B cell (primary cell): Measurements from ENCODE around the gene SETBP1. TPM values are rescaled to one million over a fixed set of nuclear protein-coding genes. Genes with fewer than 3 reads are reported as not detected.

ENCODE experiments used
- ATAC-seq: fragments of 200-7000 bp; cut with Tn5 transposase; one replicate; pipeline ENCODE4 v1.10.0; 2021; ENCODE audit warnings: low read depth, mild to moderate bottlenecking, moderate number of reproducible peaks, moderate library complexity
- CTCF ChIA-PET: fragments of 350-600 bp; sonication (Branson Sonifier 250); formaldehyde crosslinking; loops from one replicate; lab custom pipeline; 2021; ENCODE audit warnings: antibody characterized with exemption, inconsistent platforms; lab: Charles Lee
- POLR2A ChIA-PET: fragments of 350-600 bp; sonication (Branson Sonifier 250); formaldehyde crosslinking; loops from one replicate; lab custom pipeline; 2021; ENCODE audit warnings: antibody characterized with exemption; lab: Charles Lee
- DNase-seq: peaks from one replicate; pipeline ENCODE4 v3.0.0; 2013
- H2AFZ ChIP-seq: 2 replicates; pipeline ENCODE4 v1.6.1; 2012; ENCODE audit warnings: mild to moderate bottlenecking, low read depth, low read length; ENCODE audit not compliant: insufficient read depth, poor library complexity, severe bottlenecking
- H3K27ac ChIP-seq, 2 donors: 1 replicate in 1 of 2; 2 replicates in 1 of 2; pipeline ENCODE4 v1.5.1; 2012 to 2013; ENCODE audit warnings: low read length in 2 of 2, mild to moderate bottlenecking in 2 of 2, moderate library complexity in 1 of 2
- H3K27me3 ChIP-seq, 4 experiments: fragments of 200-600 bp in 1 of 4; sonication (generic) in 1 of 4; replicated peaks in 1 of 4; 1 replicate in 2 of 4; 2 replicates in 2 of 4; pipeline versions ENCODE4 v1.6.1 to v1.7.0; 2013 to 2016; ENCODE audit warnings: low read length in 3 of 4, mild to moderate bottlenecking in 2 of 4, mixed read lengths in 1 of 4, moderate library complexity in 1 of 4; ENCODE audit not compliant: insufficient read depth in 4 of 4, control insufficient read depth in 3 of 4; ENCODE audit errors: control extremely low read depth in 1 of 4
- H3K36me3 ChIP-seq, 2 experiments: replicated peaks in 1 of 2; 1 replicate in 1 of 2; 2 replicates in 1 of 2; pipeline versions ENCODE4 v1.6.1 to v1.7.1; 2013; ENCODE audit warnings: low read length in 1 of 2; ENCODE audit not compliant: insufficient read depth in 2 of 2, control insufficient read depth in 1 of 2; ENCODE audit errors: control extremely low read depth in 1 of 2, extremely low read depth in 1 of 2
- H3K4me1 ChIP-seq, 2 donors: fragments of 200-600 bp in 1 of 2; sonication (generic) in 1 of 2; 1 replicate in 1 of 2; 2 replicates in 1 of 2; pipeline versions ENCODE4 v1.5.1 to v1.6.1; 2013 to 2017; ENCODE audit warnings: low read length in 2 of 2; ENCODE audit not compliant: control insufficient read depth in 2 of 2, insufficient read depth in 2 of 2
- H3K4me2 ChIP-seq: replicated peaks from 2 replicates; pipeline ENCODE3; 2012; ENCODE audit warnings: mild to moderate bottlenecking, low read depth, low read length; ENCODE audit not compliant: poor library complexity, severe bottlenecking
- H3K4me3 ChIP-seq, 5 experiments: fragments of 200-600 bp in 1 of 5; sonication (generic) in 1 of 5; 1 replicate in 3 of 5; 2 replicates in 2 of 5; pipeline versions ENCODE4 v1.5.1 to v1.7.0; 2011 to 2016; ENCODE audit warnings: low read length in 4 of 5, mild to moderate bottlenecking in 4 of 5, low read depth in 2 of 5, control low read depth in 1 of 5, moderate library complexity in 1 of 5; ENCODE audit not compliant: insufficient read depth in 1 of 5; ENCODE audit errors: control extremely low read depth in 1 of 5, extremely low read depth in 1 of 5
- H3K79me2 ChIP-seq: fragments of 200-600 bp; sonication (generic); one replicate; pipeline ENCODE4 v1.6.0; 2016; ENCODE audit warnings: low read length; ENCODE audit not compliant: control insufficient read depth, insufficient read depth
- H3K9ac ChIP-seq: fragments of 200-600 bp; sonication (generic); 2 replicates; pipeline ENCODE4 v1.6.1; 2017; ENCODE audit warnings: mild to moderate bottlenecking, low read length, moderate library complexity
- H3K9me3 ChIP-seq, 3 donors: one replicate each; pipeline versions ENCODE4 v1.6.1 to v1.7.1; 2013; ENCODE audit warnings: low read length in 2 of 3; ENCODE audit not compliant: control insufficient read depth in 2 of 3, insufficient read depth in 1 of 3; ENCODE audit errors: control extremely low read depth in 1 of 3
- H4K20me1 ChIP-seq: 2 replicates; pipeline ENCODE4 v1.6.0; 2012; ENCODE audit warnings: mild to moderate bottlenecking, low read length; ENCODE audit not compliant: insufficient read depth, control insufficient read depth, poor library complexity, severe bottlenecking
- H3K27ac Mint-ChIP-seq: one replicate; pipeline ENCODE4 v1.8.0; 2021; ENCODE audit warnings: mixed read lengths
- H3K27me3 Mint-ChIP-seq: one replicate; pipeline ENCODE4 v1.8.0; 2021; ENCODE audit warnings: mixed read lengths
- H3K4me1 Mint-ChIP-seq: one replicate; pipeline ENCODE4 v1.8.0; 2021; ENCODE audit warnings: mixed read lengths
- H3K4me3 Mint-ChIP-seq: one replicate; pipeline ENCODE4 v1.8.0; 2021; ENCODE audit warnings: mixed read lengths
- H3K9me3 Mint-ChIP-seq: one replicate; pipeline ENCODE4 v1.8.0; 2022; ENCODE audit warnings: mixed read lengths; ENCODE audit not compliant: insufficient read depth
- CTCF ChIP-seq: fragments of 200-600 bp; IDR thresholded peaks from one replicate; pipeline ENCODE4 v1.8.0; 2022; ENCODE audit warnings: antibody characterized with exemption, mild to moderate bottlenecking
- EZH2 ChIP-seq: IDR thresholded peaks from 2 replicates; pipeline ENCODE4 v1.6.1; 2012; ENCODE audit warnings: borderline replicate concordance, low read depth, mild to moderate bottlenecking, moderate library complexity, low read length; ENCODE audit not compliant: insufficient read depth, poor library complexity, severe bottlenecking
- WGBS: methylation state at CpG from one replicate; pipeline ENCODE4 v1.1.5; 2013; ENCODE audit warnings: missing lambda C conversion rate; ENCODE audit not compliant: insufficient coverage; 5-methylcytosine and 5-hydroxymethylcytosine counted together
- intact Hi-C: fragments of 100-400 bp; cut with micrococcal nuclease; formaldehyde crosslinking; loops from one replicate; pipeline ENCODE4 v1.10.0; 2022
- polyA plus RNA-seq: library from polyadenylated mRNA; depleted of rRNA; stranded (reverse); fragments of >200 nt; gene quantifications from 2 replicates; pipeline ENCODE4 v1.2.3, GENCODE V29; 2012
- total RNA-seq, 2 donors: library from RNA; stranded (reverse); fragments of 120-200 nt in 1 of 2; gene quantifications; 1 replicate in 1 of 2; 2 replicates in 1 of 2; pipeline versions ENCODE4 v1.2.3 to v1.2.4, GENCODE V29; 2013 to 2022

The SETBP1 gene
- total and polyA plus RNA-seq, 2 donors (not counting 1 experiment from before 2014, with no cell fraction given), result 15.1 to 129 TPM

DNA sequence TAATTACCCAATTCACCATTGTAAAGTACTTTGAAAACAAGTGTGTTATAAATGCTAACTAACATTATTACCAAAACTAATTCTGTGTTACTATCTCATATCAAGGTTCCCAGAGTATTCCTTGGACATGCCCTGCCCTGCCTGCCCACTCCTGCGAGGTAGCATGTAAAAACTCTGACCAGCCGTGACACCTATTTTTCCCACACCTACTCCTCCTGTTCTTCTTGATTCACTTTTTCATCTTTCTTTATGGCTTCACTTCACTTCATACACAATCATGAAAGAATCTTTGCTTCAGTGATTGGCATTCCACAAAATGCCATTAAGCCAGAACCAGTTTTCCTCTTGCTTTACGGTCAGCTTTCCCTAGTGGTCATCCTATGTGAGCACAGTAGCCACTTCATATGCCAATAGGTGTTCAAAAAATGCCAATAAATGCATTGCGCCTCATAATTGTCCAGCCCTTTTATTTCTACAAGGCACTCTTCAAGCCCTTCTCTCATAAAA, 42.6 kb upstream of the SETBP1 start:
- no peak overlapping the region for H3K4me3 Mint-ChIP-seq
- Histone ChIP-seq H3K4me3 (no peak overlapping the region), H4K20me1 (no peaks in the 10 kb centered on the region), H3K36me3 (no peaks in the 10 kb centered on the region), H3K79me2 (no peaks in the 10 kb centered on the region), H3K27me3 (no peaks in the 10 kb centered on the region), H2AFZ (no peak overlapping the region), H3K4me2 (no peak overlapping the region), H3K27ac (no peak overlapping the region), H3K4me1 (peaks cover 8% of the 10 kb centered on the region in 2 donors), H3K9me3 (no peaks in the 10 kb centered on the region), H3K9ac (no peak overlapping the region)
- DNase-seq (no peak), ATAC-seq (no peak)
- ChIA-PET POLR2A (no interaction called here), CTCF (no interaction called here)
- WGBS, result 95% methylated on average over 4 of the region's 4 CpGs
- H3K9me3 Mint-ChIP-seq, result no peaks in the 10 kb centered on the region
- H3K27me3 Mint-ChIP-seq, result no peaks in the 10 kb centered on the region
- intact Hi-C loops, result no loop called here
- no peak overlapping the region for H3K27ac Mint-ChIP-seq
- peaks cover 12% of the 10 kb centered on the region for H3K4me1 Mint-ChIP-seq
- TF ChIP-seq EZH2, result no peak

DNA sequence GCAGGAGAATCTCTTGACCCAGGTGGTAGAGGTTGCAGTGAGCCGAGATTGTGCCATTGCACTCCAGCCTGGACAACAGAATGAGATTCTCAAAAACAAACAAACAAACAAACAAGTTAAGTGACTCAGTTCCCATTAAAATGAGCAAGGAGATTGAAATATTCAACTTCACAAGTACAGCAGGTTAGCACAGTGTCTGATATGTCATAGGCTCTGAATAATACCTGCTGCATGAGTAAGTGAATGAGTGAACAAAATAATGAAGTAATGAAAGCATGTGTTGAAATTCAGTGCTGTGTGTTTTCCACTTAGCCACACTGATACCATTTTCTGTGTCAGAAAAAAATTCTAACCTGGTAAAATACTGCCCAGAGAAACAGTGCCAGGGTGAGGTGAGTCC, 41.9 kb upstream of the SETBP1 start:
- Histone ChIP-seq H3K27me3 (no peaks in the 10 kb centered on the region), H3K9me3 (no peaks in the 10 kb centered on the region), H2AFZ (no peak overlapping the region), H3K27ac (no peak overlapping the region), H3K36me3 (no peaks in the 10 kb centered on the region), H3K79me2 (no peaks in the 10 kb centered on the region), H3K4me1 (peaks cover 8% of the 10 kb centered on the region in 2 donors), H3K4me3 (no peak overlapping the region), H3K4me2 (no peak overlapping the region), H3K9ac (no peak overlapping the region), H4K20me1 (no peaks in the 10 kb centered on the region)
- Mint-ChIP-seq H3K4me1 (peaks cover 12% of the 10 kb centered on the region), H3K4me3 (no peak overlapping the region), H3K27ac (no peak overlapping the region), H3K9me3 (no peaks in the 10 kb centered on the region), H3K27me3 (no peaks in the 10 kb centered on the region)
- DNase-seq, result no peak
- no peak for ATAC-seq
- POLR2A ChIA-PET, result no interaction called here
- CTCF ChIA-PET, result no interaction called here
- WGBS, result no CpG with 5 or more reads among the region's 1 CpG
- TF ChIP-seq EZH2, result no peak
- no peak for TF ChIP-seq CTCF
- intact Hi-C loops, result no loop called here
